ENCODE data around the gene DSTYK.

DNA sequence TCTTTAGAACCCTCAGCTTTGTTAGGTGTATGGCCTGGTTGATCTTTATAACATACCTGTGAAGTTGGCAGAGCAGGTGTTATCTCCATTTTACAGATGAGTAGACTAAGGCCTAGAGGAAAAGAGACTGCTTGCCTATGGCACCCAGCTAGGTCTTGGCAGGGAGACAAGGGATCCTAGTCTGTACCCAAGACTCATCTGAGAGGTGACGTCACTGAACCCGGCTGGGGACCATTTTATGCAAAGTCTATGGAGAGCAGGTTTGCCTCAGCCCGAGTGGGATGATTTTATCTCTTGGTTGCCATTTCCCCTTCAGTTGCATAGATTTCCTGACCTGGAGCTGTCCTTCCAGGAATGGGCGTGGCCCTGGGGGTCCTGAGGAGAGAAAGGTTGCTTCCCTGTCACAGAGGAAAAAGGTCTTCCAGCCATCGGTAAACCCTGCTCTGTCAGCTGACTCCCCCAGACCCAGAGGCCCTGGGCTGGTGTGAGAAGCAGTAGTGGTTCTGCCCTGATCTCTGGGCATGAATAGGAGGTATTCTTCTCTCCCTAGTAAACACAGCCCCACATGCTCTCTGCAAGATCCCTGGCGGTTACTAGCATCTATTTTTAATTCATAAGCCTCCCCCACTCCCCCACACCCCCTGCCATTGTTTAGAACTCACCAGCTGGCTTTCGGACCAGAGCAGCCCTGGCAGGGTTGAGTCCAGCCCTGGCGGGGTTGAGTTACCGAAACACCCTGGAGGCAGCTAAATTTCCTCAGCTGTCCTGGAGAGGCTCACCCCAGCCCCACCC, 35.8 kb upstream of the DSTYK start:
- TF ChIP-seq POLR2A (IDR thresholded peaks at IDR 0.05), result no peak
- TF ChIP-seq, protein P1, sequence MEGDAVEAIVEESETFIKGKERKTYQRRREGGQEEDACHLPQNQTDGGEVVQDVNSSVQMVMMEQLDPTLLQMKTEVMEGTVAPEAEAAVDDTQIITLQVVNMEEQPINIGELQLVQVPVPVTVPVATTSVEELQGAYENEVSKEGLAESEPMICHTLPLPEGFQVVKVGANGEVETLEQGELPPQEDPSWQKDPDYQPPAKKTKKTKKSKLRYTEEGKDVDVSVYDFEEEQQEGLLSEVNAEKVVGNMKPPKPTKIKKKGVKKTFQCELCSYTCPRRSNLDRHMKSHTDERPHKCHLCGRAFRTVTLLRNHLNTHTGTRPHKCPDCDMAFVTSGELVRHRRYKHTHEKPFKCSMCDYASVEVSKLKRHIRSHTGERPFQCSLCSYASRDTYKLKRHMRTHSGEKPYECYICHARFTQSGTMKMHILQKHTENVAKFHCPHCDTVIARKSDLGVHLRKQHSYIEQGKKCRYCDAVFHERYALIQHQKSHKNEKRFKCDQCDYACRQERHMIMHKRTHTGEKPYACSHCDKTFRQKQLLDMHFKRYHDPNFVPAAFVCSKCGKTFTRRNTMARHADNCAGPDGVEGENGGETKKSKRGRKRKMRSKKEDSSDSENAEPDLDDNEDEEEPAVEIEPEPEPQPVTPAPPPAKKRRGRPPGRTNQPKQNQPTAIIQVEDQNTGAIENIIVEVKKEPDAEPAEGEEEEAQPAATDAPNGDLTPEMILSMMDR (IDR thresholded peaks at IDR 0.05), result no peak
- TF ChIP-seq EP300 (IDR thresholded peaks at IDR 0.05), result no peak
